ENCODE results near the gene RRAGA. TPM values are rescaled to one million over a fixed set of nuclear protein-coding genes. Genes with fewer than 3 reads are reported as not detected.
A peak's percentile ranks its signal among the peaks of the same experiment; 100 is the strongest.
"Not testable (repeated sequence)": the region's sequence is repeated elsewhere in the genome, so short reads cannot be mapped to it uniquely, and the experiment has no call there.

RRAGA gene
- total RNA-seq, 1 donor = 62.5 TPM

- no peak overlapping the region for H3K4me3 ChIP-seq (ENCODE audit: low read depth, low read length)
- peak; percentile 23 for DNase-seq (ENCODE audit: low read depth)
- TF ChIP-seq CTCF (IDR thresholded peaks at IDR 0.05; ENCODE audit: insufficient read depth, low read length) = peak; percentile 12
These were observed 36.1 kb downstream of the RRAGA start for GRCh38 chr9:19085295-19085694.

- peak; percentile 9 for DNase-seq (ENCODE audit: low read depth)
- H3K4me3 ChIP-seq (ENCODE audit: low read depth, low read length) = no peak overlapping the region
- no peak for TF ChIP-seq CTCF (IDR thresholded peaks at IDR 0.05; ENCODE audit: insufficient read depth, low read length)
These were observed 38.1 kb downstream of the RRAGA start for GRCh38 chr9:19087106-19088000.

GRCh38 chr9:19097431-19097830 lies 48.2 kb downstream of the RRAGA start:
- not testable (repeated sequence) for DNase-seq (ENCODE audit: low read depth); H3K4me3 ChIP-seq (ENCODE audit: low read depth, low read length)

Small RNAs within 50 kb of the gene (small RNA-seq; reads per million reads assigned to genes)
- gene RF00019 (not detected), gene RNU6-264P (not detected), gene SCARNA8 (75.8 reads per million, percentile 97 among the genes with 10 or more reads in this experiment)

Other genes starting within 250 kb of the RRAGA start
- 0.08 and 0.18 TPM in 2 replicates for gene SAXO1, start 16.2 kb upstream of the RRAGA start, total RNA-seq (ENCODE audit: low replicate concordance)
- 15.3 and 26.8 TPM in 2 replicates for gene HAUS6, start 53.5 kb downstream of the RRAGA start, total RNA-seq (ENCODE audit: low replicate concordance)
- 200 and 207 TPM in 2 replicates for gene PLIN2, start 78.1 kb downstream of the RRAGA start, total RNA-seq (ENCODE audit: low replicate concordance)
- 67.5 and 147 TPM in 2 replicates for gene DENND4C, start 181.3 kb downstream of the RRAGA start, total RNA-seq (ENCODE audit: low replicate concordance)